ENCODE measurements around the gene SLC5A10.

GRCh38 chr17:19019041-19019941, 67.3 kb downstream of the SLC5A10 start:
- TF ChIP-seq CTCF (IDR thresholded peaks at IDR 0.05), result no peak
- no peak for TF ChIP-seq POLR2AphosphoS5 (IDR thresholded peaks at IDR 0.05)

All from esophagus muscularis mucosa (tissue), 3 donors.